HL-60 (cell line): Measurements from ENCODE around the gene GNGT2.

ENCODE experiments used
- CTCF ChIP-seq: IDR thresholded peaks from one replicate; pipeline ENCODE4 v1.5.1; 2011; ENCODE audit warnings: low read length, control low read depth, inconsistent platforms; ENCODE audit not compliant: insufficient read depth
- GABPA ChIP-seq: IDR thresholded peaks from 2 replicates; pipeline ENCODE4 v1.6.1; 2012; ENCODE audit warnings: low read depth
- POLR2AphosphoS5 ChIP-seq: IDR thresholded peaks from 2 replicates; pipeline ENCODE4 v1.6.1; 2012; ENCODE audit warnings: low read depth
- REST ChIP-seq: IDR thresholded peaks from 2 replicates; pipeline ENCODE4 v1.6.1; 2012; ENCODE audit warnings: low read depth; ENCODE audit not compliant: insufficient replicate concordance

- TF ChIP-seq CTCF (no peak), REST (no peak), GABPA (no peak), POLR2AphosphoS5 (no peak)
Measured at GRCh38 chr17:49196520-49196919, 13.9 kb downstream of the GNGT2 start.
